Skeletal muscle tissue (tissue), 4 donors: ENCODE data around the gene RWDD2A. TPM values are rescaled to one million over a fixed set of nuclear protein-coding genes. Genes with fewer than 3 reads are reported as not detected.

Experiments used
- H3K27ac ChIP-seq: one replicate; pipeline ENCODE4 v1.7.0; 2013; ENCODE audit warnings: mild to moderate bottlenecking, low read depth, low read length, inconsistent platforms
- H3K27me3 ChIP-seq, 3 donors: one replicate each; pipeline ENCODE4 v1.7.0; 2013; ENCODE audit warnings: low read length in 3 of 3; ENCODE audit not compliant: control insufficient read depth in 3 of 3, insufficient read depth in 3 of 3
- H3K36me3 ChIP-seq, 3 donors: one replicate each; pipeline ENCODE4 v1.7.0; 2013; ENCODE audit warnings: low read length in 3 of 3; ENCODE audit not compliant: control insufficient read depth in 3 of 3, insufficient read depth in 3 of 3
- H3K4me1 ChIP-seq, 3 donors: one replicate each; pipeline ENCODE4 v1.7.0; 2013; ENCODE audit warnings: low read length in 3 of 3, mild to moderate bottlenecking in 3 of 3; ENCODE audit not compliant: control insufficient read depth in 3 of 3, insufficient read depth in 3 of 3
- H3K4me3 ChIP-seq, 3 donors: one replicate each; pipeline ENCODE4 v1.7.0; 2013; ENCODE audit warnings: low read length in 3 of 3
- H3K9ac ChIP-seq, 3 donors: one replicate each; pipeline ENCODE4 v1.7.0; 2013; ENCODE audit warnings: low read length in 3 of 3, mild to moderate bottlenecking in 3 of 3, moderate library complexity in 2 of 3, low read depth in 1 of 3
- H3K9me3 ChIP-seq, 3 donors: one replicate each; pipeline ENCODE4 v1.7.0; 2013; ENCODE audit warnings: low read length in 3 of 3; ENCODE audit not compliant: control insufficient read depth in 3 of 3
- total RNA-seq: library from RNA; depleted of rRNA; stranded (reverse); fragments of >200 nt; gene quantifications from one replicate; pipeline ENCODE4 v1.2.3, GENCODE V29; 2014
- donor health status: Osteomylitis.

Gene RWDD2A
- total RNA-seq, 1 donor from 2014 or later = 2.6 TPM

DNA sequence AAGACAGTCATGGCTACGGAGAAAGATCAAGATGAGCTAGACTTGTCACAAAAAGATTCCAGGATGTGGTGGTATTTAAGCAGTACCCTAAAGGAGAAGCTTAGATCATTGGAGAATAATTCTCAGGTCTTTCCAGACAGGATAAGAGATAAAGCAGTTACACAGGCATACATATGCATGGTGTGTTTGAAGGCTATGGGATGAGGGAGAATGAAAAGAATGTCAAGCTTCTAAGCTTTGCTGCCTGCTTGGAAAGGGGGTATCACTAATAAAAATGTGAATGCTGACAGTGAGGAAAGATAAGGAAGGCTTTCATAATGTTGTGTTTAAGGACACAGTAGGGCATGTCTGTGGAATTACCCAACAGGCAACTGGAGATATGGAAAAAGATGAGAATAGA is 28.1 kb downstream of the RWDD2A start:
- H3K4me3 ChIP-seq = no peak overlapping the region
- H3K9me3 ChIP-seq = no peaks in the 10 kb centered on the region
- H3K27me3 ChIP-seq = no peaks in the 10 kb centered on the region
- H3K27ac ChIP-seq = no peak overlapping the region
- no peak overlapping the region for H3K9ac ChIP-seq
- H3K36me3 ChIP-seq = peaks cover 0 to 2% (median 0%) of the 10 kb centered on the region in 3 donors
- no peaks in the 10 kb centered on the region for H3K4me1 ChIP-seq

DNA sequence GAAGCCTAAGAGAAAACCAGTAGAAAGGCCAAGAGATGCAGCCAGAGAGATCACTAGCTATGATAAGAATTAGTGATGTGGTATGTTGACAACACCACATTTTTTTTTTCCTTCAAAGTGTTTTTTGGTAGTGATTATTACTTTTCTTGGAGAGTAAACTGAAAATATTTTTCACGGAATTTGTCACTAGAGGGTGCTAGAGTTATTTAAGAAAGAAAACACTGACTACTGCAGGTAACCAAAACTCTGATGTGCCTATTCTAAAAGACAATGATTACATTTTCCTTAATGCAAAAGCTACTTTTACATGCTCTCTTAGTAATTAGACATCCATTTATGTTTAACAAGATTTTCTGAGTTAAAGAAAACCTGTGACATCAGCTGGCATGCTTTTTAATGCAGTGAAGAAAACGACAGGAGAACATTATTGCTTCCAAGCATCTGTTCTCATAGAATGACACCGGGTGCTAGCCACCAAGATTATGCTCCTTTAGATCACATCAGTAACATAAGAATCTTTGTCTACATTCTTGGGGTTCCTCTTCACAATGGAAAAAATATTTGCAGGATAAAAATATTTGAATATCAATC is 28.8 kb downstream of the RWDD2A start:
- Histone ChIP-seq H3K4me1 (no peaks in the 10 kb centered on the region), H3K9me3 (no peaks in the 10 kb centered on the region), H3K27ac (no peak overlapping the region)

DNA sequence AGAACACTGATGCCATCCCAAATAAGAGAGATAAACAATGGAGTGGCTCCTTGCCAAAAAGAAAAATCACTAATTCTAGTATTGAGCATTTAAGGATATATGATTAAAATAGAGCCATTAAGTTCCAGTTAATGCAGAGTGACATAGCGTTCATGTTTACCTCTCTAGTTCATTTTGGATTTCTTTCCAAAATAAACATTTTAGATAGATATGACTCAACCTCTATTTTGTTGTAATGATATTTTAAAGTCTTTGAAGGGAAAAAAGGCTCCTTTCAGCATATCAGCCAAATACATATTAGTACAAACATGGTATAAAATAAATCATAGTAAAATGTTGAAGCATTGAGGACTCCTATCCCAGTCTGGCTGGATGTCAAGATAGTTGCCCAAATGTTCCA is 33.4 kb downstream of the RWDD2A start:
- H3K36me3 ChIP-seq = peaks cover 0 to 7% (median 4%) of the 10 kb centered on the region in 3 donors
- H3K9ac ChIP-seq = no peak overlapping the region
- H3K4me3 ChIP-seq = no peak overlapping the region
- H3K9me3 ChIP-seq = no peaks in the 10 kb centered on the region
- no peaks in the 10 kb centered on the region for H3K4me1 ChIP-seq
- H3K27ac ChIP-seq = no peak overlapping the region
- H3K27me3 ChIP-seq = no peaks in the 10 kb centered on the region

More for the DNA sequence above, 28.8 kb downstream of the RWDD2A start:
- Histone ChIP-seq H3K36me3 (peaks cover 0 to 2% (median 0%) of the 10 kb centered on the region in 3 donors), H3K9ac (no peak overlapping the region), H3K4me3 (no peak overlapping the region), H3K27me3 (no peaks in the 10 kb centered on the region)

DNA sequence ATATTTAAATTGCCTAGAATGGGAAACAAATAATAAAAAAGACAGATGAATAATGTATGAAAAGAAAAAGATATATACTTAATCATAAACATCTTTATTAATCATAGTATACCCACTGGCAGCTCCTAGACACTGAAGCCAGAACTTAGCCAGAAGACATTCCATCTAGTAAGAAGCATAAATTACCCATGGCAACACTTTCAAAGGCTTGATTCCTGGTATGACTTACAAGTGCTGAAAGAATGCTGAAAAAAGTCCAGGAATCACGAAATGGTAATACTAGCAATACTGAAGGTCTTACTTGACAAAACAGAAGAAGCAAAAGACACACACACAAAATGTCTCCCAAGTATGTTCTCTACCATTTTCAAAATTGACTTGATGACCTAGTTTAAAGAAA is 38.0 kb downstream of the RWDD2A start:
- H3K9ac ChIP-seq = no peak overlapping the region
- peaks cover 0 to 7% (median 2%) of the 10 kb centered on the region in 3 donors for H3K36me3 ChIP-seq
- H3K27me3 ChIP-seq = no peaks in the 10 kb centered on the region
- H3K4me1 ChIP-seq = no peaks in the 10 kb centered on the region
- H3K27ac ChIP-seq = no peak overlapping the region
- no peak overlapping the region for H3K4me3 ChIP-seq
- H3K9me3 ChIP-seq = no peaks in the 10 kb centered on the region

DNA sequence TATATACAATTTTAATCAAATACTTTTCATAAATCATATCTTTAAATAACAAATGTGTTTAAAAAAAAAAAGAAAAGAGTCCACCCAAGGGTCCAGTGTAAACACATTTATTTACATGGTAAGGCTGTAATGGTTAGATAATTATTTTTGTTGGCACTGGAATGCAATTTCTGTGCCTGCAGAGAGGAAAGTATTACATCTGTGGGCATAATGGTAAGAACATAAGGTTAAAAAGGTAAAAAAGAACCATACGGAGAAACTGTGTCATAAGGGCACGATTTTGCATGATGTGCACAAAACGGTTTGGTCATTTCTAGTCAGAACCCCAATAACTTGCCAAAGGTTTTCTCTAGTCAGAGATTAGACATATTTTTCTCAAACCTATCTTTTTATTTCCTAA is 54.3 kb downstream of the RWDD2A start:
- Histone ChIP-seq H3K9me3 (no peaks in the 10 kb centered on the region), H3K36me3 (peaks cover 0 to 10% (median 4%) of the 10 kb centered on the region in 3 donors), H3K27me3 (no peaks in the 10 kb centered on the region), H3K27ac (no peak overlapping the region), H3K4me3 (no peak overlapping the region), H3K9ac (no peak overlapping the region), H3K4me1 (no peaks in the 10 kb centered on the region)

Other genes starting within 250 kb of the RWDD2A start
- 17.2 TPM for gene UBE3D, start 127.5 kb upstream of the RWDD2A start, total RNA-seq
- gene DOP1A, start 125.7 kb upstream of the RWDD2A start, total RNA-seq = 19.3 TPM
- 46.4 TPM for gene PGM3, start 92 bp upstream of the RWDD2A start, total RNA-seq
- gene ME1, start 237.7 kb downstream of the RWDD2A start, total RNA-seq = 2.6 TPM